H1 (cell line): ENCODE data around the gene ADGRG2. TPM values are rescaled to one million over a fixed set of nuclear protein-coding genes. Genes with fewer than 3 reads are reported as not detected.

ENCODE experiments used
- CTCF ChIA-PET: fragments of 300-600 bp; sonication (Branson Sonifier 250); formaldehyde crosslinking; loops from one replicate; lab custom pipeline; 2021; ENCODE audit not compliant: partially characterized antibody; lab: Charles Lee
- POLR2A ChIA-PET: fragments of 300-600 bp; sonication (Branson Sonifier 250); formaldehyde crosslinking; loops from one replicate; lab custom pipeline; 2021; ENCODE audit warnings: inconsistent platforms; ENCODE audit not compliant: partially characterized antibody; lab: Charles Lee
- DNase-seq, 2 experiments: peaks; one replicate each; pipeline versions ENCODE4 v3.0.0 to v3.0.0-alpha.2; 2010 to 2022; ENCODE audit warnings: low spot score in 2 of 2, low read depth in 1 of 2, mixed read lengths in 1 of 2
- FAIRE-seq: peaks from 2 replicates; lab custom pipeline; 2011; peaks lifted over from hg19 to GRCh38; lab: Jason Lieb, UNC
- H2AFZ ChIP-seq: 2 replicates; pipeline ENCODE4 v1.8.1; 2012; ENCODE audit warnings: low read length, inconsistent platforms
- H2AK5ac ChIP-seq: 2 replicates; pipeline ENCODE4 v1.6.1; 2013; ENCODE audit warnings: low read depth, low read length
- H2BK120ac ChIP-seq: replicated peaks from 2 replicates; pipeline ENCODE3; 2013; ENCODE audit warnings: low read depth, low read length, inconsistent platforms
- H2BK12ac ChIP-seq: 2 replicates; pipeline ENCODE4 v1.6.1; 2013; ENCODE audit warnings: low read depth, low read length
- H2BK15ac ChIP-seq: 2 replicates; pipeline ENCODE4 v1.6.1; 2013; ENCODE audit warnings: low read length
- H2BK20ac ChIP-seq: 2 replicates; pipeline ENCODE4 v1.6.1; 2013; ENCODE audit warnings: low read length
- H2BK5ac ChIP-seq: 2 replicates; pipeline ENCODE4 v1.6.1; 2013; ENCODE audit warnings: low read depth, low read length
- H3K14ac ChIP-seq: 2 replicates; pipeline ENCODE4 v1.6.1; 2013; ENCODE audit warnings: inconsistent platforms; ENCODE audit not compliant: insufficient read length
- H3K18ac ChIP-seq: 2 replicates; pipeline ENCODE4 v1.6.1; 2013; ENCODE audit warnings: low read length; ENCODE audit errors: extremely low read depth
- H3K23ac ChIP-seq: 2 replicates; pipeline ENCODE4 v1.6.1; 2013; ENCODE audit warnings: inconsistent platforms; ENCODE audit not compliant: insufficient read length
- H3K23me2 ChIP-seq: 2 replicates; pipeline ENCODE4 v1.6.1; 2013; ENCODE audit warnings: low read depth, low read length
- H3K27ac ChIP-seq: 2 replicates; pipeline ENCODE4 v1.6.1; 2011; ENCODE audit warnings: low read depth, low read length, inconsistent platforms
- H3K27me3 ChIP-seq, 4 experiments: replicated peaks in 1 of 4; 1 replicate in 1 of 4; 2 replicates in 3 of 4; pipeline versions ENCODE4 v1.6.1 to v1.8.1; 2011 to 2013; ENCODE audit warnings: low read length in 3 of 4, mild to moderate bottlenecking in 3 of 4, inconsistent platforms in 2 of 4, mixed read lengths in 2 of 4, moderate library complexity in 1 of 4; ENCODE audit not compliant: control insufficient read depth in 3 of 4, insufficient read depth in 3 of 4; ENCODE audit errors: extremely low read depth in 1 of 4
- H3K36me3 ChIP-seq, 4 experiments: 2 replicates each; pipeline versions ENCODE4 v1.6.1 to v1.8.1; 2011 to 2013; ENCODE audit warnings: mild to moderate bottlenecking in 4 of 4, low read length in 3 of 4, moderate library complexity in 2 of 4, control low read depth in 1 of 4, inconsistent platforms in 1 of 4; ENCODE audit not compliant: insufficient read depth in 4 of 4, control insufficient read depth in 2 of 4
- H3K4ac ChIP-seq: replicated peaks from 2 replicates; pipeline ENCODE3; 2013; ENCODE audit warnings: low read length, low read depth, mixed read lengths, inconsistent platforms; ENCODE audit not compliant: insufficient read length
- H3K4me1 ChIP-seq, 4 experiments: replicated peaks in 1 of 4; 1 replicate in 1 of 4; 2 replicates in 3 of 4; pipeline versions ENCODE4 v1.6.1 to v1.8.1; 2011 to 2013; ENCODE audit warnings: low read length in 3 of 4, inconsistent platforms in 2 of 4, mixed read lengths in 1 of 4; ENCODE audit not compliant: insufficient read depth in 4 of 4, control insufficient read depth in 3 of 4
- H3K4me2 ChIP-seq, 2 experiments: 2 replicates each; pipeline versions ENCODE4 v1.6.1 to v1.8.1; 2011 to 2013; ENCODE audit warnings: low read depth in 2 of 2, low read length in 2 of 2, control low read depth in 1 of 2, inconsistent platforms in 1 of 2, mild to moderate bottlenecking in 1 of 2; ENCODE audit not compliant: insufficient read depth in 1 of 2
- H3K4me3 ChIP-seq, 4 experiments: fragments of 200-600, 300-600 bp in 1 of 4; sonication (generic), shearing (Covaris generic), sonication (Bioruptor Twin) in 1 of 4; 2 replicates each; pipeline versions ENCODE4 v1.5.1 to v1.8.1; 2011 to 2016; ENCODE audit warnings: low read length in 4 of 4, low read depth in 3 of 4, control low read depth in 2 of 4, inconsistent platforms in 2 of 4, mild to moderate bottlenecking in 2 of 4, mixed read lengths in 1 of 4, moderate library complexity in 1 of 4; ENCODE audit not compliant: insufficient read depth in 2 of 4; ENCODE audit errors: extremely low read depth in 1 of 4
- H3K56ac ChIP-seq: replicated peaks from 2 replicates; pipeline ENCODE3; 2013; ENCODE audit warnings: low read depth, mild to moderate bottlenecking, mixed read lengths, low read length, inconsistent platforms; ENCODE audit not compliant: insufficient read length
- H3K79me1 ChIP-seq: 2 replicates; pipeline ENCODE4 v1.6.1; 2013; ENCODE audit warnings: low read depth, low read length, control low read depth
- H3K79me2 ChIP-seq, 2 experiments: 2 replicates each; pipeline versions ENCODE4 v1.6.1 to v1.8.1; 2012 to 2013; ENCODE audit warnings: low read length in 2 of 2, mild to moderate bottlenecking in 2 of 2, inconsistent platforms in 1 of 2; ENCODE audit not compliant: insufficient read depth in 2 of 2, control insufficient read depth in 1 of 2
- H3K9ac ChIP-seq, 4 experiments: replicated peaks in 1 of 4; 1 replicate in 1 of 4; 2 replicates in 3 of 4; pipeline versions ENCODE4 v1.6.1 to v1.8.1; 2011 to 2013; ENCODE audit warnings: low read depth in 3 of 4, low read length in 3 of 4, control low read depth in 2 of 4, mild to moderate bottlenecking in 2 of 4, moderate library complexity in 2 of 4, inconsistent platforms in 1 of 4; ENCODE audit errors: extremely low read depth in 1 of 4
- H3K9me3 ChIP-seq, 2 experiments: 2 replicates each; pipeline versions ENCODE4 v1.6.1 to v1.8.1; 2012 to 2013; ENCODE audit warnings: mild to moderate bottlenecking in 2 of 2, moderate library complexity in 2 of 2, control low read depth in 1 of 2, inconsistent platforms in 1 of 2, low read depth in 1 of 2, low read length in 1 of 2, mixed read lengths in 1 of 2; ENCODE audit not compliant: insufficient read depth in 2 of 2
- H4K20me1 ChIP-seq, 2 experiments: replicated peaks in 1 of 2; 2 replicates each; pipeline versions ENCODE3 to v1.8.1; 2011 to 2013; ENCODE audit warnings: inconsistent platforms in 2 of 2, low read length in 2 of 2, mild to moderate bottlenecking in 1 of 2; ENCODE audit not compliant: insufficient read depth in 2 of 2, control insufficient read depth in 1 of 2
- H4K5ac ChIP-seq: 2 replicates; pipeline ENCODE4 v1.6.1; 2013; ENCODE audit warnings: low read length, low read depth, mixed read lengths, inconsistent platforms; ENCODE audit not compliant: insufficient read length
- H4K8ac ChIP-seq: 2 replicates; pipeline ENCODE4 v1.8.0; 2013; ENCODE audit warnings: mild to moderate bottlenecking, moderate library complexity, low read length, inconsistent platforms; ENCODE audit not compliant: insufficient read depth; ENCODE audit errors: extremely low read depth
- H4K91ac ChIP-seq: replicated peaks from 2 replicates; pipeline ENCODE3; 2013; ENCODE audit warnings: low read length, mixed read lengths, inconsistent platforms; ENCODE audit not compliant: insufficient read length
- KDM4A ChIP-seq: IDR thresholded peaks from one replicate; pipeline ENCODE4 v1.7.1; 2012; ENCODE audit warnings: low read depth, mild to moderate bottlenecking, moderate library complexity, low read length, inconsistent platforms; ENCODE audit not compliant: severe bottlenecking
- KDM5A ChIP-seq: fragments of 200-600 bp; IDR thresholded peaks from 2 replicates; pipeline ENCODE4 v1.7.1; 2012; ENCODE audit warnings: mild to moderate bottlenecking, low read length, inconsistent platforms, mixed read lengths
- SIRT6 ChIP-seq: IDR thresholded peaks from one replicate; pipeline ENCODE4 v1.7.1; 2012; ENCODE audit warnings: low read length, inconsistent platforms
- WGBS, 2 experiments: shearing (Covaris generic) in 1 of 2; methylation state at CpG; one replicate each; pipeline versions ENCODE4 v1.1.6 to v1.1.7; 2013 to 2015; ENCODE audit warnings: low lambda C conversion rate in 2 of 2, mixed read lengths in 2 of 2, inconsistent platforms in 1 of 2, low coverage in 1 of 2, missing lambda C conversion rate in 1 of 2; ENCODE audit not compliant: insufficient replicate concordance in 2 of 2, insufficient coverage in 1 of 2, insufficient read length in 1 of 2; ENCODE audit errors: extremely low coverage in 1 of 2, missing lambda C conversion rate in 1 of 2; 5-methylcytosine and 5-hydroxymethylcytosine counted together
- polyA plus RNA-seq, 7 experiments: library from polyadenylated mRNA; depleted of rRNA in 3 of 7; stranded (reverse) in 5 of 7; unstranded in 2 of 7; fragments of >200 nt in 5 of 7; fragments of 200-250 nt in 2 of 7; gene quantifications; 1 replicate in 5 of 7; 2 replicates in 1 of 7; 4 replicates in 1 of 7; pipeline versions ENCODE4 v1.2.1 to v1.2.3, GENCODE V29; 2011 to 2013; ENCODE audit warnings: missing spikeins in 2 of 7, mixed read lengths in 2 of 7
- total RNA-seq: library from RNA; stranded (reverse); fragmentation: NEBNext Ultra II Directional; extraction: Animal tissue kit (Norgen Biotek cat#: 25700); gene quantifications from 2 replicates; pipeline ENCODE4 v1.2.1, GENCODE V29; 2021
- TF ChIP-seq, protein P1 (sequence below): IDR thresholded peaks from 2 replicates; pipeline ENCODE4 v1.6.1; 2012; ENCODE audit warnings: inconsistent platforms

The ADGRG2 gene
- total and polyA plus RNA-seq, 2 of the 8 experiments (the other 6 are each of a cell fraction or from before 2014, with no cell fraction given), result 8.9 to 13.3 TPM

DNA sequence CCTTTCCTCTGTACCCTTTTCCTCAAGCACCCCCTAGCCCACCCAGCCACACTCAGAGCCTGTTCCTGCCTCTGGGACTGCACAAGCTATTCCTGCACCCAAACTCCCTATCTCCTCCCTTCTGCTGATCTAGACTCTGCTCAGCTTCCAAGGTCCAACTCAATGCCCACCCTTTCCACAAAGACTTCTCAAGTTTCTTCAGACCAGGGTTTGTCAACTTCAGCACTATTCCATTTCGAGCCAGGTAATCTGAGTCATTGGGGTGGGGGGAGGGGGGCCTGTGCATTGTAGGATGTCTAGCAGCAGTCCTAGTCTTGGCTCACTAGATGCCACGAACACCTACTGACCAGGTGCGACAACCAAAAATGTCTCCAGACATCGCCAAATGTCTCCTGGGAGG is 175.7 kb downstream of the ADGRG2 start:
- no peak overlapping the region for H2BK20ac ChIP-seq
- no peak overlapping the region for H3K4me3 ChIP-seq
- H4K5ac ChIP-seq, result no peak overlapping the region
- ChIA-PET POLR2A (no interaction called here), CTCF (no interaction called here)
- 96% methylated on average over 3 of the region's 4 CpGs; no CpG with 5 or more reads in 1 of the 2 experiments for WGBS, 2 experiments
- no peak overlapping the region for H3K4me2 ChIP-seq
- no peak overlapping the region for H2AK5ac ChIP-seq
- peak; percentile 39 for FAIRE-seq
- no peak overlapping the region for H3K18ac ChIP-seq
- H4K91ac ChIP-seq, result no peak overlapping the region
- no peak overlapping the region for H3K23ac ChIP-seq
- H3K56ac ChIP-seq, result no peak overlapping the region
- H2BK15ac ChIP-seq, result no peak overlapping the region
- no peaks in the 10 kb centered on the region for H3K79me2 ChIP-seq
- H3K9me3 ChIP-seq, result no peaks in the 10 kb centered on the region
- H2BK120ac ChIP-seq, result no peak overlapping the region
- no peaks in the 10 kb centered on the region for H3K4me1 ChIP-seq
- H3K14ac ChIP-seq, result no peak overlapping the region
- H4K8ac ChIP-seq, result no peak overlapping the region
- no peak overlapping the region for H3K4ac ChIP-seq
- TF ChIP-seq, protein P1, sequence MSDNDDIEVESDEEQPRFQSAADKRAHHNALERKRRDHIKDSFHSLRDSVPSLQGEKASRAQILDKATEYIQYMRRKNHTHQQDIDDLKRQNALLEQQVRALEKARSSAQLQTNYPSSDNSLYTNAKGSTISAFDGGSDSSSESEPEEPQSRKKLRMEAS, result no peak
- no peak for TF ChIP-seq SIRT6
- TF ChIP-seq KDM5A, result no peak
- no peak for TF ChIP-seq KDM4A
- H3K27me3 ChIP-seq, result no peaks in the 10 kb centered on the region
- H2AFZ ChIP-seq, result no peak overlapping the region
- H2BK5ac ChIP-seq, result no peak overlapping the region
- no peak overlapping the region for H3K27ac ChIP-seq
- no peaks in the 10 kb centered on the region for H3K23me2 ChIP-seq
- peaks cover 0 to 6% (median 0%) of the 10 kb centered on the region in 4 experiments; a peak in 3 of 8 replicates for H3K36me3 ChIP-seq
- no peak for DNase-seq
- H3K79me1 ChIP-seq, result no peaks in the 10 kb centered on the region
- no peak overlapping the region for H2BK12ac ChIP-seq
- no peaks in the 10 kb centered on the region for H4K20me1 ChIP-seq
- no peak overlapping the region for H3K9ac ChIP-seq
